Caco-2 (cell line): ENCODE results near the gene BAZ2B. TPM values are rescaled to one million over a fixed set of nuclear protein-coding genes. Genes with fewer than 3 reads are reported as not detected.
"Not testable (repeated sequence)": the region's sequence is repeated elsewhere in the genome, so short reads cannot be mapped to it uniquely, and the experiment has no call there.

Source experiments
- BruUV-seq: library from RNA; stranded (reverse); fragments of 400-500 nt; replicated peaks from 2 replicates; lab custom pipeline; 2021; lab: Mats Ljungman, UMichigan
- CTCF ChIA-PET: fragments of 300-600 bp; sonication (Branson Sonifier 250); formaldehyde crosslinking; loops from one replicate; lab custom pipeline; 2022; ENCODE audit warnings: antibody characterized with exemption; lab: Charles Lee
- POLR2A ChIA-PET: fragments of 300-600 bp; sonication (Branson Sonifier 250); formaldehyde crosslinking; loops from one replicate; lab custom pipeline; 2022; ENCODE audit warnings: antibody characterized with exemption; lab: Charles Lee
- DNase-seq, 2 experiments: peaks; one replicate each; pipeline versions ENCODE4 v3.0.0 to v3.0.0-alpha.2; 2020 to 2022
- H3K27me3 ChIP-seq: replicated peaks from 2 replicates; pipeline ENCODE4 v1.6.0; 2011; ENCODE audit warnings: low read length; ENCODE audit not compliant: control insufficient read depth, insufficient read depth
- H3K36me3 ChIP-seq: 2 replicates; pipeline ENCODE4 v1.5.1; 2011; ENCODE audit warnings: low read length; ENCODE audit not compliant: control insufficient read depth, insufficient read depth
- H3K4me1 ChIP-seq: fragments of 250-450 bp; sonication (Bioruptor Pico); 2 replicates; pipeline ENCODE4 v1.5.1; 2020; ENCODE audit warnings: mild to moderate bottlenecking
- H3K4me3 ChIP-seq: 2 replicates; pipeline ENCODE4 v1.5.1; 2011; ENCODE audit warnings: low read depth, mild to moderate bottlenecking, control low read depth, low read length
- H3K9me3 ChIP-seq: fragments of 250-450 bp; sonication (Bioruptor Pico); 2 replicates; pipeline ENCODE4 v1.5.1; 2020; ENCODE audit warnings: mild to moderate bottlenecking, moderate library complexity
- H3K27ac Mint-ChIP-seq: one replicate; pipeline ENCODE4 v1.8.0; 2022; ENCODE audit warnings: mixed read lengths; ENCODE audit not compliant: unreplicated experiment
- H3K27me3 Mint-ChIP-seq: one replicate; pipeline ENCODE4 v1.8.0; 2022; ENCODE audit warnings: mixed read lengths; ENCODE audit not compliant: insufficient read depth, unreplicated experiment
- H3K36me3 Mint-ChIP-seq: one replicate; pipeline ENCODE4 v1.8.0; 2022; ENCODE audit warnings: mild to moderate bottlenecking, mixed read lengths; ENCODE audit not compliant: insufficient read depth, unreplicated experiment
- H3K4me1 Mint-ChIP-seq: one replicate; pipeline ENCODE4 v1.8.0; 2022; ENCODE audit warnings: low read depth, mixed read lengths; ENCODE audit not compliant: unreplicated experiment
- H3K4me3 Mint-ChIP-seq: one replicate; pipeline ENCODE4 v1.8.0; 2022; ENCODE audit warnings: mild to moderate bottlenecking, moderate library complexity, mixed read lengths; ENCODE audit not compliant: unreplicated experiment
- H3K9me3 Mint-ChIP-seq: one replicate; pipeline ENCODE4 v1.8.0; 2022; ENCODE audit warnings: mixed read lengths; ENCODE audit not compliant: unreplicated experiment
- CTCF ChIP-seq, 2 experiments: fragments of 200-600 bp in 1 of 2; IDR thresholded peaks; 1 replicate in 1 of 2; 2 replicates in 1 of 2; pipeline versions ENCODE4 v1.5.1 to v1.8.0; 2011 to 2022; ENCODE audit warnings: antibody characterized with exemption in 1 of 2, control low read depth in 1 of 2, inconsistent platforms in 1 of 2, low read depth in 1 of 2, low read length in 1 of 2, mild to moderate bottlenecking in 1 of 2, moderate library complexity in 1 of 2; ENCODE audit not compliant: insufficient read depth in 1 of 2, severe bottlenecking in 1 of 2, unreplicated experiment in 1 of 2
- intact Hi-C: fragments of 100-400 bp; cut with micrococcal nuclease; formaldehyde crosslinking; loops from one replicate; pipeline ENCODE4 v1.10.0; 2022; ENCODE audit not compliant: unreplicated experiment
- total RNA-seq: library from RNA; stranded (reverse); gene quantifications from 2 replicates; pipeline ENCODE4 v1.2.3, GENCODE V29; 2022

Gene BAZ2B
- total RNA-seq, 1 experiment from 2014 or later: 32.9 TPM

GRCh38 chr2:159362816-159363251 is 253.5 kb downstream of the BAZ2B start:
- Histone ChIP-seq H3K4me1 (0 out of 2 replicates have a peak, but pooled peaks cover 5% of the 10 kb centered on the region), H3K9me3 (no peaks in the 10 kb centered on the region), H3K36me3 (no peaks in the 10 kb centered on the region), H3K4me3 (no peak overlapping the region), H3K27me3 (no peaks in the 10 kb centered on the region)
- Mint-ChIP-seq H3K9me3 (no peaks in the 10 kb centered on the region), H3K27me3 (no peaks in the 10 kb centered on the region), H3K36me3 (peaks cover 11% of the 10 kb centered on the region), H3K4me3 (no peak overlapping the region), H3K4me1 (peaks cover 14% of the 10 kb centered on the region), H3K27ac (no peak overlapping the region)
- TF ChIP-seq CTCF (IDR thresholded peaks at IDR 0.05; ENCODE audit: insufficient read depth in 1 of 2, low read depth in 1 of 2, low read length in 1 of 2, severe bottlenecking in 1 of 2, unreplicated experiment in 1 of 2): no peak
- CTCF ChIA-PET: no interaction called here
- no peak for DNase-seq
- intact Hi-C loops: no loop called here
- BruUV-seq: no TSS peak
- POLR2A ChIA-PET: no interaction called here

GRCh38 chr2:159362094-159362493 is 254.3 kb downstream of the BAZ2B start:
- no TSS peak for BruUV-seq
- H3K27ac Mint-ChIP-seq: no peak overlapping the region
- POLR2A ChIA-PET: no interaction called here

GRCh38 chr2:159361603-159362002 is 254.7 kb downstream of the BAZ2B start:
- DNase-seq, BruUV-seq, H3K36me3 ChIP-seq, H3K4me3 ChIP-seq, H3K9me3 Mint-ChIP-seq, CTCF ChIA-PET, H3K27me3 ChIP-seq, H3K4me3 Mint-ChIP-seq, H3K27me3 Mint-ChIP-seq, H3K9me3 ChIP-seq, H3K4me1 ChIP-seq, intact Hi-C loops, H3K27ac Mint-ChIP-seq, POLR2A ChIA-PET: not testable (repeated sequence)
- Mint-ChIP-seq H3K36me3 (peaks cover 11% of the 10 kb centered on the region), H3K4me1 (peaks cover 21% of the 10 kb centered on the region)

More at GRCh38 chr2:159362094-159362493, 254.3 kb downstream of the BAZ2B start:
- H3K4me1 Mint-ChIP-seq: peaks cover 18% of the 10 kb centered on the region
- no peak overlapping the region for H3K4me3 Mint-ChIP-seq
- no peaks in the 10 kb centered on the region for H3K27me3 ChIP-seq
- 0 out of 2 replicates have a peak, but pooled peaks cover 5% of the 10 kb centered on the region for H3K4me1 ChIP-seq
- H3K36me3 Mint-ChIP-seq: peaks cover 11% of the 10 kb centered on the region
- intact Hi-C loops: no loop called here
- H3K4me3 ChIP-seq: no peak overlapping the region
- H3K36me3 ChIP-seq: no peaks in the 10 kb centered on the region
- no peak for DNase-seq
- H3K9me3 ChIP-seq: no peaks in the 10 kb centered on the region
- CTCF ChIA-PET: no interaction called here
- H3K9me3 Mint-ChIP-seq: no peaks in the 10 kb centered on the region
- no peaks in the 10 kb centered on the region for H3K27me3 Mint-ChIP-seq
- TF ChIP-seq CTCF (IDR thresholded peaks at IDR 0.05; ENCODE audit: insufficient read depth in 1 of 2, low read depth in 1 of 2, low read length in 1 of 2, severe bottlenecking in 1 of 2, unreplicated experiment in 1 of 2): no peak
